Left hindlimb (tissue), 1 donor: Measurements from ENCODE around the gene SYK.

Source experiments
- DNase-seq: peaks from one replicate; pipeline ENCODE4 v3.0.0-alpha.2; 2018

Gene SYK

DNA sequence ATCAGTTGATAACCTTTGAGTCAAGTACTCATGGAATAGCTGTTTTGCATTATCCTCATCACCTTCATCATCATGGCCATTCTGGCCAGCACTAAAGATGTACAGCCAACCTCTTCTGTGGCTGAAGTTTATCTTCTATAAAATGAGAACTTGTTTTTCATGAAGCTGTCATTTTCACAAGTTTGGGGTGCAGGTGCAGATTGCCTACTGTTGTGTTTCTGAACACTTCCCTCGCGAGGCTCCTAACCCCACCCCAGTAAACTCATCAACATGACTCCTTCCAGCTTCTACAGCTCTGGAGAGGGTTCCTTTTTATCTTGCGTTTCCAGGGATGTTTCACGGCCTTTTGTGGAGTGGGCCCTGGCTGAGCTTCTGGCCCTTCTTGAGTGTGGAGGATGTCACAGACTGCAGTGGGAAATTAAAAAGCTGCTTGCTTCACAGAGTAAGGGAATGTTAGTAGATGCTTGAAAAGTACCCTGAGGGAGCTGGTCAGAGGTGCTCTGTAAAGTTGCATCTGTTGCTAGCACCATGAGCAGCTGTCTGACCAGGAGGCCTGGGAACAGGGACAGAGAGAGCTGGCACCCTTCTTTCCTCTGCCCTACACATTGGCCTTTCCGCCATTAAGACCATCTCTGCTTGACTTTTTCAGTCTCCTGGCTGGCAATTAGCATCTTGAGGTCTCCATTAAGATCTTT lies 24.9 kb downstream of the SYK start:
- no peak for DNase-seq

DNA sequence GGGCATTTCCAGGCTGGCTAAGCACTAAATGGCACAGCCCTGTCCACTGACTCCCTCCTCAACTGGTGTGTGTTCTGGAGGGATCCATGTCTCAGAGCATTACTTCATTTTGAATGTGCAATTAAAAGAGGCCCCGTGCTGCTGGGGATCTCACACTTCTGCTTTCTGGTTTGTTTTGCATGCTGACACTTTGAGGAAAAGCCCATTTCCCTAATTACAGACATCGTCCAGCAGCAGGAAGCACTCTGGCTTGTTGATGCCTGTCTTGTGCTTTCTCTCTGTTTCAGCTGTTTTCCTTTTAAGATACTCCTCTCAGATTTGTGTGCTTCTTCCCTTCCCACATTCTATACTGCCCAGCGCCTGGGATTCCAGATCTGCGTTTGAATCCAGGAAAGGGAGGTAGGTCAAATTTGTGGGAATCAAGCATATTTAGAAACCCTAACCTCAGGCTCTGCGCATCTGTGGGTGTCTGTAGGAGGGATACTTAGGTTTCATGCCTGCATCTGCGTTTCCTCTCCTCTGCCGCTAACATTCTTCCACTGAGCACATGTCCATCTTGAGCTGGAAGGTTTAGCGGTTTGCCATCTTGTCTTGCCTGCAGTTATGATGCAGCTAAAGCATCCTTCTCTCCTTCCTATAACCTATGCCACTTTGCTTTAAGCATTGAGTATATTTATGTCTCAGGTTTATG lies 25.7 kb downstream of the SYK start:
- DNase-seq: no peak

GRCh38 chr9:90830051-90830450 lies 28.4 kb downstream of the SYK start:
- no peak for DNase-seq

GRCh38 chr9:90830977-90831376 lies 29.4 kb downstream of the SYK start:
- DNase-seq: no peak

DNA sequence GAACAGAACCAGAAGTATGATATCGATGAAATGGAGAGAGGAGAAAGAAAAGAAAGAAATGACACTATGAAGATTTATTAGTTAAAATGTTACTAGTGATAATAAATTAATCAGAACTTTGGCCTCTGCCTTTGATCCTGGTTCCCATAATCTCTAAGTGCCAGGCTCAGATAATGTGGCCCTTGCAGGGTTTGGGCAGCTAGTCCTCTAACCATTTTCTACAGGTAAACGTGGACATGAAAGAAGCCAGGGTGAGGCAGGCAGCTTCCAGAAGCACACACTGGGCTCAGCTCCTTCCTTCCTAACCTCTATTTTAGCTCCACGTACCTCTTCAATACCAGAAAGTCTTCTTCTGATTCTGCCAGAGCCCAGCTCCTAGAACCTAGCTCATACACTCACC lies 30.6 kb downstream of the SYK start:
- DNase-seq: no peak

GRCh38 chr9:90834828-90835595 lies 33.4 kb downstream of the SYK start:
- DNase-seq: no peak

DNA sequence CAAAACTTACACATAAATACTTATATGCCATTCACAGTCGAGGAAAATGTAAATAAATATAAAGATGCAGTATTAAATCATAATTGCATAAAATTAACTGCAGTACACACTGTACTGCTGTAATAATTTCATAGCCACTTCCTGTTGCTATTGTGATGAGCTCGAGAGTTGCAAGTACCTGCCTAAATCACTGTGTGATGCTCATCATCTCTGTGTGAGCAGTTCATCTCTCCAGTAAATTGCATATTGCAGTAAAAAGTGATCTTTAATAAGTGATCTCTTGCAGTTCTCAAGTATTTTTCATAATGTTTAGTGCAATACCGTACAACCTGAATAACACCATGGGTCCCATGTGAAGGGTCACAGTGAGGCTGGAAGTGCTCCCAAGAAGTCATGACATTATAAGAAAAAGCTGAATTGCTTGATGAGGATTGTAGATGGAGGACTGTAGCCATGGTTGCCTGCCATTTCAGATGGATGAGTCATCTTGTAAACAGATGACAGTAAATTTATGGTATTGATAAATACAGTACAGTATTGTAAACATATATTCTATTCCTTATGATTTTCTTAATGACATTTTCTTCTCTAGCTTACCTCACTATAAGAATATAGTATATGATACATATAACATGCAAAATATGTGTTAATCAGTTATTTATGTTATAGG lies 34.9 kb downstream of the SYK start:
- DNase-seq: no peak

DNA sequence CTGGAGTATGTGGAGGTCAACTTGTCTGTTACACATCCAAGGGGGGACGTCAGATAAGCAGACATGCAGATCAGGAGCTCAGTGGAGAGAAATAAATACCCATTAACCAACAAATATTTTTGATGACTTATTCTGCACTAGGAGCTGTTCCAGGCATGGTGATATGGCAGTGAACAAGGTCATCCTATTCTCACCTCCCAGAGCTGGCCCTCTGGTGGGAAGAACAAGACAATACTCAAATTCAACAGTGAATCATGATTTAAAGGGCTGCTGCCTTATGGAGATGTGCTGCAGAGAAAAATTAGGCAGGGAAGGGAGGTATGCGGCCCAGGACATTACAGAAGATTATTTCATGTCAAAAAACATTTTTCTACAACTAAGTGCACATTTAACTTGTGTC lies 36.5 kb downstream of the SYK start:
- DNase-seq: no peak

DNA sequence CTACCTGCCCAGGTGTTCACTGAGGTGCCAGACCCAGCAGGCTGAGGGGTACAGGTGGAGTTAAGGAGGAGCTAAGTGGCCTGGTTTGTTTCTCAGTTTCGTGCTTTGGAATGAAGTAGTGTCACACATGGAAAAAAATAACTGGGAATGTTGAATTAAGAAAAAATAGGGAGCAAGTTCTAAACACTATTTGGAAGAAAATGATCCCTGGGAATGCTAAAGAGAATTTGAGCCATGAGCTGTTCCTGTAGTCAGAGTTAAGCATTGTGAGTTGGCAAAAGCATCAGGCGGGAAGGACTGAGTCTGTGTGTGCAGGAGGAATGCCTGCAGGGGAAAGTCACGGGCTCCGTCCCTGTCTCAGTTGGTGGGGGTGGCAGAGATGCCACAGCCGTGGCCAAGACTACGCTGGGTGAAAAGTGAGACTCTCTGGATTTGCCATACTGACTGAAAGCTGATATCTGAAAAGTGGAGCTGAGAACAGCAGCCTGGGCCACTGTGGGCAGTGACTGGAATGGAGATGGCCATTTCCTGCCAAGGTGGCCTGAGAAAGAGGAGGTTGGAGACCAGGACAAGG lies 37.0 kb downstream of the SYK start:
- no peak for DNase-seq

- DNase-seq: no peak
These were observed 37.6 kb downstream of the SYK start for GRCh38 chr9:90839183-90839728.

- no peak for DNase-seq
These were observed 39.1 kb downstream of the SYK start for GRCh38 chr9:90840696-90841095.

DNA sequence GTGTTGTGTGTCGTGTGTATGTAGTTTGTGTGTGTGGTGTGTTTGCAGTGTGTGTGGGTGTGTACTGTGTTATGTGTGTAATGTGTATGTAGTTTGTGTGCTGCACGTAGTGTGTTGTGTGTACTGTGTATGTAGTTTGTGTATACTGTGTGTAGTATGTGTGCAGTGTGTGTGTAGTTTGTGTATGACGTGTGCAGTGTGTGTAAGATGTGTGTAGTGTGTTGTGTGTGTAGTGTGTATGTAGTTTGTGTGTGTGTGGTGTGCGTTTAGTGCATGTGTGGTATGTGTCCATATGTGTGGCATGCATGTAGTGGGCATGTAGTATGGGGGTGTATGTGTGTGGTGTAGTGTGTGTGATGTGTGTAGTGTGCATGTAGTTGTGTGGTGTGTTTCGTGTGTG lies 39.6 kb downstream of the SYK start:
- DNase-seq: no peak

- no peak for DNase-seq
These were observed 40.0 kb downstream of the SYK start for GRCh38 chr9:90841615-90842014.

GRCh38 chr9:90842176-90842777 lies 40.7 kb downstream of the SYK start:
- no peak for DNase-seq

- DNase-seq: no peak
These were observed 41.4 kb downstream of the SYK start for GRCh38 chr9:90842996-90843395.

GRCh38 chr9:90843525-90843924 lies 41.9 kb downstream of the SYK start:
- no peak for DNase-seq

DNA sequence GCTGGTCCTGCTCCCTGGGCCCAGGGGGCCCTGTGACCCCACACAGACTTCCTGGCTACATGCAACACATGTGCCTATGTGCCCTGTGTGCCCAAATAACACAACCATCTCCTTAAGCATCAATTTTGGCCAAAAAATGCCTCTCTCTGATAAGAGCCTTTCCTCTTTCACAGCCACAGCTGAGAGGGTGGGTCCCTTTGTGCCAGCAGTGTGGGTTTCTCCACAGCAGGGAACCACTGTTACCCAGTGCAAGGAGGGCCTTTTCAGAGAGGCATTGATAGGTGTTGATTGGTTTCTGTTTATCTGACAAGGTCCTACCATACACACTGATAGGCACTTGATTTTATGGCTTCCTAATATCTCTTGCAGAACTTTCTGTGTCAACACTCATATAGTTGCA lies 42.7 kb downstream of the SYK start:
- DNase-seq: no peak

- no peak for DNase-seq
These were observed 45.3 kb downstream of the SYK start for GRCh38 chr9:90846770-90847419.

DNA sequence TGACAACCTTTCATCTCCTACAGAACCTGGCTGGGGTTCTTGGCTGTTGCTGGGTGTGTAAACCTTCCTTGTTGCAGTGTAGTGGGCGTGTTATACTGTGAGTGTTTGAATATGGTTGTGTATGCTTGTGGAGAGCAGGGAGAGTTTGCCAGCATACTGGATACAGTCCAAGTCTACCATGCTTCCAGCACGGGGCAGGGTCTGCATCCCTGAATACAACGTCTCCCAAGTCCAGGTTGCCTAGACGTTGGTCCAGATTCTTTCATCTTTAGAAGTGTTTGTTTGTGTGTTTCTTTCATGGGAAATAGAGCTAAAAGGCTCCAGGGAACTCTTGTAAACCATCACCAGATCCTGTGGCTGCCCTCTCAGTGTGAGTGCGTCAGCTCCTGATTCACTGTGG lies 46.4 kb downstream of the SYK start:
- DNase-seq: no peak

- no peak for DNase-seq
These were observed 47.2 kb downstream of the SYK start for GRCh38 chr9:90848866-90849265.

DNA sequence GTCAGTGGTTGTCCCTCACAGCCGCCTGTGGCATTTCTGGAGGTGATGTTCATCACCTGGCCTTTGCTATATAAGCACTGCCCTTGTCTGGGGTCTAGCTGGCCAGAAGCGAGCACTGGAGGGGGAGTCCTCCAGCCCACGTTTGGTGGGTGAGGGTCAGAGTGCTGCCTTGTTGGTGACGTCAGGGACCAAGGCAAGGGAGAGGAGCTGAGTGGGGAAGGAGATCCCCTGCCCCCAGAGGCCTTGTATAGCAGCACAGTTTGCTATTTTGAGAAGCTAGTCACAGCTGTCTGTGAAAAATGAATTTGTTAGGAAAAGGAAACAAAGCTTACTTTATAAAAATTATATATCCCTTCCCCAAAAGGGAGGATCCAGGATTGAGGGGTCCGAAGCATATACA lies 49.8 kb downstream of the SYK start:
- no peak for DNase-seq

DNA sequence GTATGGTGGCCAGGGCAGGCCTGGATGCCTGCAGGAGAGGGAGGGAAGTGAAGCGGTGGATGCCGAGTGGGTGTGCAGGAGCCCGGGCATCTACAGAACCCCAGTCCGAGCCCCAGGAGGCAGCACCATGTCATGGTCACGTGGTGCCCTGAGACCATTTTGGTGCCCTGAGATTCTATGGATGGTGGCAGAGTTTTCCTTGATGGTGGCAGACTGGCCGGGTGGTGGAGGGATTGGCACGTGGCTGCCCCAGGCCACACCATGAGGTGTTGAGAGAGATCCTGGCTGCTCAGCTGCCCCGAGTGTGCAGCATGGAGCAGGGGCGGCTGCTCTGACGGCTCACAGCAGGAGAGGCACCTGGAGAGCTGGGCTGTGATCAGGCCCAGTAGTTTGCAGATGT lies 52.3 kb downstream of the SYK start:
- DNase-seq: no peak
